ENCODE measurements around the gene CST6.

DNA sequence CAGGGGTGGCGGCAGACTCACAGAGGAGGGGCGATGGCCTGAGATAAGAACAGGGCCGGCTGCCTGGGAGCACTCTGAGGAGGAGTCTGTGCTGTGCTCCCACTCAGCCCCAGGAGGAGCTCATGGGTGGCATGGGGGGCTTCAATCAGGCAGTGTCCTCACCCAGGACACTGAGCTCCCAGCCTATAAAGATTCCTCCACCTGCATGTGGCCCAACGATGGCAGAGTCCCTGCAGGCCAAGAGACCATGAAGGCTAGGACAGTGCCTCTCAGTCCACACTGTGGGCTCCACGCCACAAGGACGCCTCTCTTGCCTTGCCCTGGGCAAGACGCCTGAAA, 1.9 kb downstream of the CST6 start:
- TF ChIP-seq GATA2 (IDR thresholded peaks at IDR 0.05; ENCODE audit: low read depth, low read length) (no peak), GATA3 (IDR thresholded peaks at IDR 0.05; ENCODE audit: low read depth, low read length) (no peak)
